Activated T-cell treated with anti-CD3 and anti-CD28 coated beads for 4 hours (primary cell): ENCODE data around the gene TULP1.
"Not testable (repeated sequence)": the region's sequence is repeated elsewhere in the genome, so short reads cannot be mapped to it uniquely, and the experiment has no call there.

ENCODE experiments used
- DNase-seq: peaks from one replicate; pipeline ENCODE4 v3.0.0-alpha.2; 2020

Gene TULP1

GRCh38 chr6:35512740-35513139 lies at the start of gene TULP1:
TSS of gene TULP1 (minus strand) at chr6:35512896. CDS start at chr6:35512858, 38 bp downstream.
- DNase-seq = no peak

- no peak for DNase-seq
Measured at GRCh38 chr6:35562060-35562459, 49.4 kb upstream of the TULP1 start.

- no peak for DNase-seq
Measured at GRCh38 chr6:35561113-35561512, 48.4 kb upstream of the TULP1 start.

GRCh38 chr6:35558571-35558970 lies 45.9 kb upstream of the TULP1 start:
- DNase-seq = no peak

- no peak for DNase-seq
Measured at GRCh38 chr6:35557239-35557638, 44.5 kb upstream of the TULP1 start.

GRCh38 chr6:35554811-35555210 lies 42.1 kb upstream of the TULP1 start:
- no peak for DNase-seq

GRCh38 chr6:35553315-35553714 lies 40.6 kb upstream of the TULP1 start:
- DNase-seq = no peak

GRCh38 chr6:35552285-35552917 lies 39.7 kb upstream of the TULP1 start:
- DNase-seq = peak; percentile 58

GRCh38 chr6:35550437-35550836 lies 37.7 kb upstream of the TULP1 start:
- no peak for DNase-seq

- DNase-seq = no peak
Measured at GRCh38 chr6:35547676-35548075, 35.0 kb upstream of the TULP1 start.

- DNase-seq = no peak
Measured at GRCh38 chr6:35544769-35545361, 32.2 kb upstream of the TULP1 start.

GRCh38 chr6:35543459-35544193 lies 30.9 kb upstream of the TULP1 start:
- DNase-seq = no peak

- DNase-seq = no peak
Measured at GRCh38 chr6:35541836-35542235, 29.1 kb upstream of the TULP1 start.

GRCh38 chr6:35539223-35539622 lies 26.5 kb upstream of the TULP1 start:
- no peak for DNase-seq

GRCh38 chr6:35535847-35536246 lies 23.2 kb upstream of the TULP1 start:
- not testable (repeated sequence) for DNase-seq

- DNase-seq = no peak
Measured at GRCh38 chr6:35534407-35535170, 21.9 kb upstream of the TULP1 start.

- DNase-seq = no peak
Measured at GRCh38 chr6:35533981-35534380, 21.3 kb upstream of the TULP1 start.

- DNase-seq = no peak
Measured at GRCh38 chr6:35532126-35532525, 19.4 kb upstream of the TULP1 start.

- no peak for DNase-seq
Measured at GRCh38 chr6:35524380-35525020, 11.8 kb upstream of the TULP1 start.

- peak; percentile 73 for DNase-seq
Measured at GRCh38 chr6:35522660-35523658, 10.3 kb upstream of the TULP1 start.

GRCh38 chr6:35522151-35522550 lies 9.5 kb upstream of the TULP1 start:
- DNase-seq = no peak

- DNase-seq = no peak
Measured at GRCh38 chr6:35521235-35521634, 8.5 kb upstream of the TULP1 start.
